Activated CD4-positive, alpha-beta T cell treated with anti-CD3 and anti-CD28 coated beads for 1 hour (primary cell): ENCODE measurements around the gene EIF2AK3.
A peak's percentile ranks its signal among the peaks of the same experiment; 100 is the strongest.
"Not testable (repeated sequence)": the region's sequence is repeated elsewhere in the genome, so short reads cannot be mapped to it uniquely, and the experiment has no call there.

Experiments used
- DNase-seq: peaks from one replicate; pipeline ENCODE4 v3.0.0-alpha.2; 2020

Gene EIF2AK3

DNA sequence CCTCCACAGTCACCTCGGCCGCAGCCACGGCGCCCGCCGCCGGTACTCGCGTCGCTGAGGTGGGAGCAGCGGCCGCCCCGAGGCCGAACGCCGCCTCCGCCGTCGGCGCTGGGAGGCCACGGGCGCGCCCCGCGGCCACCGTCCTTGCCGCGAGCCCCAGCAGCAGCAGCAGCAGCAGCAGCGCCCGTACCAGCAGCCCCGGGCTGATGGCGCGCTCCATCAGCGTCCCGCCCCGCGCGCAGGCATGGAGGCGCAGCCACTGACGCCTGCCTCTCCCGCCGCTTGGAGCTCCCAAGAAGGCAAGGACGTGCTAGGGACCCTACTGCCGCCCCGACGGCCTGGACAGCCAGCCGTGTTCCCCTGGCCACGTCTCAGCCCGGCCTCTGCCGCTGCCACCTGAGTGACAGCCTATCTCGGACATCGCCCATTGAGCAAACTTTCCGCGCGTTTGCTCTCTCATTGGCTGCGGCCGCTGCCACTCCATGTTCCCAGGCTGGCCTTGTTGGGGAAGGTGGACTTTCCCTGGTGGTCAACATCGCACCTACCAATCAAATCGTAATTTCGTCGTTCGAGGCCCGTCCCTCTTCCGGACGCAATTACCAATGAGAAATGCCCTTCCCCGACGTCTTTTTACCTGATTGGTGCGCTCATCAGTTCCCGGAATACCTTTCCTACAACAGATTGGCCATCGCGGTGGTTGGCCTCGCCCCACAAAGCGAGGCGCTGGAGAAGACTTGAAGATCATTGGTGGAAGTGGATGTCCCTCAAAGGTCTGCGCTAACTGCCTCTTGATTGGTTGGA is at the start of gene EIF2AK3:
Gene EIF2AK3 (minus strand): TSS at position 410 of the 801 bp plus-strand sequence. CDS start 190 bp downstream, at position 220.
- peak; percentile 89 for DNase-seq

DNA sequence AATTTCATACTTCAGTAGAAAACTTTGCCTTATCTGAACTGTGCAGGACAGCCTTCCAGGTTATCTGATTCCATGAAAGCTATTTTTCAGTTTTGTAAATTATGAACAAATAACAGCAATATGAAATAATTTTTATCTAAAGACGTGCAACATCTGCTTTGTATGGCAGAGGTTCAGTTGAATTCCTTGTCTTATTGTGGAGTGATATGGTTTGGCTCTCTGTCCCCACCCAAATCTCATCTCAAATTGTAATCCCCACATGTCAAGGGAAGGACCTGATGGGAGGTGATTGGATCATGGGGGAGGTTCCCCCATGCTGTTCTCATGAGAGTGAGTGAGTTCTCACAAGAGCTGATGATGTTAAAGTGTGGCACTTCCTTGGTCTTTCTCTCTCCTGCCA is 46.1 kb upstream of the EIF2AK3 start:
- no peak for DNase-seq

DNA sequence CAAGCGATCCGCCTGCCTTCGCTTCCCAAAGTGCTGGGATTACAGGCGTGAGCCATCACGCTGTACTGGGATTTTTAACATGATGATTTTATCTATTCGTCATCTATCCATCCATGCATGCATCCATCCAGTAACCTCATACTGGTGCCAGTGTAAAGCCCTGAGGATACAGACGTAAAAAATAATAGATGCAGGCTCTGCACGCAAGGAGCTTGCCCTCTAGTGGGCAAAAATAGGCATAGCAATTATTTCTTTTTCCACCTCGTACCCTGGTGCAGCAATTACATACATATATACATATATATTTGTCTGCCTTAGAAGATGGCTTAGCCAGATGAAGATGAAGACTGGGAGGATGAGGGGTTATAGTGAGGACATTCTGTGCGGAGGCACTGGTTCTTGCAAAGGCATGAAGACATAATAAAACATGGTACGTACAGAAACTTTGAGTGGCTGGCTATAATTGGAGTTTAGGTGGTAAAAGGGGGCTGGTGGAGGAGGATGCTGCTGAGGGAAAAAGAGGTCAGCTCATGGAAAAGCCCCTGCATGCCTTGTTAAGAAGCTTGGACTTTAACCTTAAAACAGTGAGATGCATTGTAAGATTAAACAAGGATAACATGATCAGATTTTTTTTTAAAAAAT is 44.6 kb upstream of the EIF2AK3 start:
- no peak for DNase-seq

DNA sequence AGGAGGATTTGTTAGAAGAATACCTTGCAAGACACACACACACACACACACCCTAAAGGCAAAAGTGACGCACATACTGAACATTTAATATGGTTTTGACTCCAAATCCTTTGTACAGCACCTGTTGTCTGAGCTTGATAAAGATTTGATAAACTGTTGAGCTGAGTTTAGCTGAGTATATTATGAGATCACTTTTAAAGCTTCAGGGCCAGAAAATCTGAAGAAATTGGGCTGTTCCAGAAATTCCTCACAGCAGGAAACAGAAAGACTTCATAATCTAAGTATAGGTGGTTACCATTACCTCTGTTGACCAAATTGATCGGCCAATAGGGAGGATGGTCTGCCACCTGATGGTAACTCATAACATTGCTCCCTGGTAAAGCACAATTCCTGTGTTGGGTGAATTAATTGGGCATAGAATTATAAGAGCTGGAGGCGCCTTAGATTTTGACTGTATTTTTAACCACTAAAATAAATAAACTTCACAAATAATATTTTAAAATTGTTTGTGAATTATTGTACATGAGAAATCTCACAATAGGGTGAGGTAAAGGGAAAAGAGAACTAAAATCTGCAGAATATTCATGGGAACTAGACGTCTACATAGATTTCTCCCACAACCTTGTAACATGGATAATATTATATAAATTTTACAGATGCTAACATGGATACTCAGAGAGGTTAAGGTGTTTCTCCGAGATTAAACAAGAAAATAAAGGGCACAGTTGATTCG is 42.4 kb upstream of the EIF2AK3 start:
- DNase-seq, result no peak

DNA sequence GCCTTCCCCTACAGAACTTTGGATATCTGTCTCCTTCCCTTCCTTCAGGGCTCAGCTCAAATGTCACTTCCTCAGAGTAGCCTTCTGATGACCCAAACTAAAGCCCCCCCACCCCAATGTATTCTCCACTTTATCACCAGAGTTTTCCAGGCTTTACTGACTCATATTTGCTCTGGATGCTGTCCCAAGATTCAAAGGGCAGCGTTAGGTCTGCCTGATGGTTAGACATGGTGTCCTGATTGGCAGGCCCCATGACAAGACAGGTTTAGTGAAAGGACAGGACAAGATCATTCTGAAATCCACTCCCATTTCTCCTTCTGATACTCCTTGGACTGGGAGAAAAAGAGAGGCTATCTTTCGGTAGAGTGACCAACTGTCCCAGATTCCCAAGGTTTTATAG is 41.6 kb upstream of the EIF2AK3 start:
- DNase-seq, result no peak

DNA sequence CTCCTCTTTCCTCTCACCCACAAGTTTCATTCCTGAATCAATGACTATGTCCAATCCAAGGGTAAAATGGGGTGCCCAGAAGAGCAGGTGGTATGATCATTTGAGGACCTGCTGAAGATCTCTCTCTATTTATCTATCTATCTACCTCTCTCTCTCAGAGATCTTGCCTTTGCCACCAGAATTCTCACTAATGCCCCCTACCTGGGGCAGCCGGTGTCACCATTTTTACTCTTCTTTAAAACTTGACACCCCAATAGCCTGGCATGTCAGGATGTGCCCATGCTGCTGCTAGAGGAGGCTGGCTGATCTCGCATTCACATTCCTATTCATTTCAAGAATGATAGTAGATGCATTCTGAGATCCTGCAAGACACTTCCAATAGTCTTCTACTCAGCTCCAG is 40.0 kb upstream of the EIF2AK3 start:
- DNase-seq, result no peak

DNA sequence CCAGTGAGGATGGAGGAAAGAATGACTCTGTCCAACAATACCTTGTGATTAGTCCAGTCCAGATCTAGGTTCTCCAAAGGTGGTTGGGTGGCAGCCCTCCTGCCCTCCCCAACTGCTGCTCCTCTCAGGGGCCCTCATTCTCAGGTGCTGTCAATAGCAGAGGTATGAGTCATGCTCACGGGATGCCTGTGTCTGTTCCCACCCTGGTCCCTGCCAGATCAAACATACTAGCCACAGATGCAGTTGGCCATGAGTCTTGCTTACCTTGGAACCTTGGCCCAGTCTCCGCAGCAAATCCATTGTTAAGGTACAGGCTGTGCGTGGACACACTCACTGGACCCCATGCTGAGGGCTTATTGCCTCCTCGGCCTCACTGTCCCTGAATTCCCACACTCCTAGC is 39.3 kb upstream of the EIF2AK3 start:
- no peak for DNase-seq

DNA sequence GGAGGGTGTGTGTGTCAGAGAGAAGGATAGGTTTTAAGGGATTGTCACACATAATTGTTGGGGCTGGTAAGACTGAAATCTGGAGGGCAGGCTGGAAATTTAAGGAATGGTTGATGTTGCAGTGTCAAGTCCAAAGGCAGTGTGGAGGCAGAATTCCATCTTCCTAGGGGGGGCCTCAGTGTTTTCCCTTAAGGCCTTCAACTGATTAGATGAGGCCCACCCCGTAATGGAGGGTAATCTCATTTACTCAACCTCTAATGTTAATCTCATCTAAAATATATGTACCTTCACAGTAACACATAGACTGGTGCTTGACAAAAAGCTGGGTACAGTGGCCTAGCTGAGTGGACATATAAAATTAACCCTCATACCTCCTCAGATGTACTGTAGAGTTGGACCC is 33.4 kb upstream of the EIF2AK3 start:
- DNase-seq, result no peak

DNA sequence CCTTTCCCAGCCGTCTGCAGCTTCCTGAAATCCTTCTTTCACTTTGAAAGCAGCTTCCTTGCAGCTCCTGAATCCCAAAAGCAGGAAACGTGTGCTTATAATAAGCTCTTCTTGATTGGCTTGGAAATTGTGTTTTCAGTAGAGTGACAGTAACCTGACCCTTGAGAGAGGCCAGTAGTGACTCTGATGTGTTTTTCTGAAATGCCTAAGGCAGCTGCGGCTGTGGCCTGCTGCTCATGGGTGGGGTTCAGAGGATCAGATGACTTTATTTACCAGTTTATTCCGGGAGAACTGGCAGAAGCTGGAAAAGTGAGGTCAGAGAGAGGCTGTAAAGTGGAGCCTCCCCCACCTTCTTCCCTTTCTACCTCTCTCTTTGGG is 32.3 kb upstream of the EIF2AK3 start:
- DNase-seq, result no peak

DNA sequence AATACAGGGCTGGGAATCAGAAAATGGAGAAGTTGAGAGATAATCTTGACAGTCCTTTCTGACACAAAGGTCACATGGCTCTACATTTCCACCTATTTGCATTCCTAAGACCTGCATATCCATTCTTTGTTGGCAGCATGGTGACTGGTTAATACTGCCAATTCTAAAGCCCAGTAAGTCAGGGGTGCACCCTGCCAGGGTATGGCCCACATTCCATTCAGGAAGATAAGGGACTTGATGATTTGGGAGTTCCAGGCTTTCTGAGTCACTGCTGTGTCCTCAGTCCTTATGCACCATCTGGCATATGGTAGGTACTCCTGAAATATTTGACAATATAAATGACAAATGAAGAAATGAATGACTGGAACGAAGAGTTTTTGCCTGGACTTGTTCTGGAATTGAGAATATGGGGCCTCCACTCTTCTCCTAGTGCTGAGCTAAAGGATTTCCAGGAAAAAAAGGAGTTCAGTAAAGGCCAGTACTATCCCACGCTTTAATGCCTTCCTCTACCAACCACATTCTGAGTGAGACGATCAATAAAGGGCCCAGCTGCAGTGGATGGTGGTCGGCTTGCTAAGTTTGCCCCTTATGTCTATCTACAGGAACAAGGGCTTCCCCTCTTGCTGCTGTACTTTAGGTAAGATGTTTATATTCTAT is 31.7 kb upstream of the EIF2AK3 start:
- DNase-seq, result no peak

DNA sequence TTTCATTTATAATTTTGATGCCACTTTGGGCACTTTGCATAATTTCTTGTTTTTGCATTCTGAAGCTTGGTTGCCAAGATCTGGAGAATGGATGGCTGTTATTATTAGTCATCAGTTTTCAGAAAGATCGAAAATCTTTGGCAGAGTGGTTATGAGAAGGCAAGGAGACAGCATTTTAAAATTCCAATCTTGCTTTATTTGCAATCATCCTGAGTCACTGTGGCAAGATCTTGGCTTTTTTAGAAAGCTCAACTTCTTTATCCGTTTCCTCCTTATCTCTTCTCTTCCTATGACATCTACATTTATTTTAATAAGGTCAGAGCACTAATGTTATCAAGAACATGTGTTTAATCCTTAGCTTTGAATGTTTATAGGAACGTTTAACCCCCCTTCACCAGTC is 31.1 kb upstream of the EIF2AK3 start:
- no peak for DNase-seq

DNA sequence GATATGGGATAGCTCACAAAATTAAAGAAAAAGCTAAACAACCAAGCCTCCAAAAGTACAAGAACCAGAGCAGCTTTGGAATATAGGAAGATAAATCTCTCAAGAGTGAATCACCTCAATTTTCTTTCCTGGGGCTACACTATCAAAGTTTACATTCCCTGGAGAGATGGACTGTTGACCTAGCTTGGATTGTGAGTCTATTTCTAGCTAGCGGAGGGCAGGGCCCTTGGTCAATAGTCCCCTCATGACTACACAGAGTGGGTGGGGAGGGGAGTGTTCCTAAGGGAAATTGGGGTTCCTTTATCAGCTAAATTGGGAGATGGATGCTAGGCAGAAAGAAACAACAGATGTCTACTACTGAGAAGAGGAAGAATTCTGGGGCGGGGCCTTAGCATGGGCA is 29.9 kb upstream of the EIF2AK3 start:
- DNase-seq, result no peak

DNA sequence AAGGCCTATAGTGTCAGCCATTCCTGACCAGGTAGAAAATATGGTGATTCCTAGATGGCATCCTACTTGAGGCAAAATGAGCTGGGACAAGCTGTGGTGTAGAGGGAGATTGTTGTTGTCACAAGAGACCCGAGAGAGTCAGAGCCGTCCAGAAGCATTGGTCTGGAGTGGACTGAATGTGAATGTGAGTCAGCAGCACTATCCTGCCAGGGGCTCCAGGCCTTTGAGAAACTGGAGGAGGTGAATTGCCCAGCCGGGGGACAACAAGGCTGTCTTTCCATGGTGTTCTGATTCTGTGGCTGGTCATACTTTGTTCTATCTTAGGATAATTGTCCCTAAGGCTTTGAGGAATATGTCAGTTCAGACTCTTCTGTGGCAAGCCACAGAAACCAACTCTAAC is 29.4 kb upstream of the EIF2AK3 start:
- DNase-seq, result no peak

DNA sequence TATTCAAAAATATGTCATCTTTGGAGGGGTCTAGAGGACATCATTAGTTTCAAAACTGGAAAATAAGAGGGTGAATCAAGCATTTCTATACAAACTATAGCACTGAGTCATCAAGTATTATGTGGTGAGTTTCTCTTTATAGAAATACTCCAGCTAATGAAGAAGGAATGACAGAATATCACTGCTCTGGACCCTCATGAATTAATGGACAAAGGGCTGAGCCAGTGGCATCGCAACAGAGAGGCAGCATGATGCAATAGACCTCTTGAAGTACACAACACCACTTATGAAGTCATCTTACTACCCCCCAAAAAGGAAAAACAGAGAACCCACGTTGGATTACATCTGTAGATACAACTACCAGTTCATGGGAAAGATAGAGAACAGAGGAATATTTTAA is 27.4 kb upstream of the EIF2AK3 start:
- DNase-seq, result no peak

DNA sequence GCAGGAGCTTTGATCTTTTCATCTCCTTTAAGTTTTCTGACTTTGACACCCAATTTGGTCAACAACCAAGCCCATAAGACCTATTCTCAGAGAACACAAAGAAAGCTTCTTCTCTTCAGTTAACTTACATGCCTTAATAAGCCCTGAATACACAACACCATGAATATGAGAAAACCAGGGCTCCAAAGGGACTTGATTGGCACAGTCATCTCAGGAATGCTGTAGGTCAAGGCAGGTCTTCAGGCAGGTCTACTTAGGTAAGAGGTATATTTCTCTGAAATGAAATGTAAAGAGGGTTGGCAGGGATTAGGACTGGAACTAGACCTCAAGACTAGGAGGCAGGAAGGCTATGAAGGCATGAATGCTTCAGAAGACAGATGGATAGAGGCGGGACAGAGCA is 24.4 kb upstream of the EIF2AK3 start:
- DNase-seq, result no peak

DNA sequence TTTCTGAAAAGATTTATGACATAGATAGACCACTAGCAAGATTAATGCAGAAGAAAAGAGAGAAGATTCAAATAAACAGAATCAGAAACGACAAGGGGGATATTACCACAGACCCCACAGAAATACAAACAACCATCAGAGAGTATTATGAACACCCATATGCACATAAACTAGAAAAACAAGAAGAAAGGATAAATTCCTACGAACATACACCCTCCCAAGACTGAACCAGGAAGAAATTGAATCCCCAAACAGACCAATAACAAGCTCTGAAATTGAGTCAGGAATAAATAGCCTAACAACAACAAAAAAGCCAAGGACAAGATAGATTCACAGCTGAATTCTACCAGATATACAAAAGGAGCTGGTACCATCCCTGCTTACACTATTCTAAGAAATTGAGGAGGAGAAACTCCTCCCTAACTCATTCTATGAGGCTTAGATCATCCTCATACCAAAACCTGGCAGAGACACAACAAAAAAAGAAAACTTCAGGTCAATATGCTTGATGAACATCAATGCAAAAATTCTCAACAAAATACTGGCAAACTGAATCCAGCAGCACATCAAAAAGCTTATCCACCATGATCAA is 18.1 kb upstream of the EIF2AK3 start:
- DNase-seq, result not testable (repeated sequence)

DNA sequence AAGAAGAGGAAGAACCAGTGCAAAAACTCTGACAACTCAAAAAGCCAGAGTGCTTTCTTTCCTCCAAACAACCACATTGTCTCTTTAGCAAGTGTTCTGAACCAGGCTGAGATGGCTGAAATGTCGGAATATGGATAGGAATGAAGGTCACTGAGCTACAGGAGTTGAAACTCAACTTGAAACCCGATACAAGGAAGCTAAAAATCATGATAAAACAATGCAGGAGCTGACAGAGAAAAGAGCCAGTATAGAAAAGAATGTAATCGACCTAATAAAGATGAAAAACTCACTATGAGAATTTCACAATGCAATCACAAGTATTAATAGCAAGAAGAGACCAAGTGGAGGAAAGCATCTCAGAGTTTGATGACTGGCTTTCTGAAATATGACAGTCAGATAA is 15.0 kb upstream of the EIF2AK3 start:
- no peak for DNase-seq

DNA sequence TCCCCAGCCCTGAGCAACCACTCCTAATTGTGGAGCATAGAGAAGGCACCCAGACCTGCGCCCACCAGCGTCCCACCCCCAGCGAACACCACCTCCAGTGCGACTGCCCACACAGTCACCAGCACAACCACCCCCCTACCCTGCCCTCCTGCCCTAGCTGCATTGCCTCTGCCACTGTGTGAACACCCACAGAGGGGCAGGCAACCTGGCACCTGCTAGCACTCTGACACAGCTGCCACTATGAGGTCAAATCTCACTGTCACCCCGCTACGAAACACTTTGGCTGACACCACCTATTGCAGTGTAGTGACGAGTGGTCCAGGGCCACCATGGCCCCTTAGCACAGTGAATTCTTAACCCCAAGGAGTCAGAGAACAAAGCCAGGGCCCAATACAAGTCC is 14.1 kb upstream of the EIF2AK3 start:
- no peak for DNase-seq

DNA sequence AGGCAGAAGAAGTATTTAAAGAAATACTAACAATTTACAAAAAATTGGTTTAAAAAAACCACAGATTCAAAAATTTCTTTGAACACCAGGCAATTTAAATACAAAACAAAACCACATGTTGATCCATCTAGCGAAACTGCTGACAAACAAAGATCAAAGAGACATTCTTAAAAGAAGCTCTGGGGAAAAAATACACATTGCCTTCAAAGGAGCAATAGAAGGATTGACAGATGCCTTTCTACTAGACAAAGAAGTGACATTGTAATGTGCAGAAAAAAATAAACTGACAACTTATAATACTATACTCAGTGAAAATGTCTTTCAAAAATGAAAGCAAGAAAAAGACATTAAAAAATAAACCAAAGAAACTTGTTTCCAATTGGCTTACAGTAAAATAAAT is 12.6 kb upstream of the EIF2AK3 start:
- DNase-seq, result no peak

DNA sequence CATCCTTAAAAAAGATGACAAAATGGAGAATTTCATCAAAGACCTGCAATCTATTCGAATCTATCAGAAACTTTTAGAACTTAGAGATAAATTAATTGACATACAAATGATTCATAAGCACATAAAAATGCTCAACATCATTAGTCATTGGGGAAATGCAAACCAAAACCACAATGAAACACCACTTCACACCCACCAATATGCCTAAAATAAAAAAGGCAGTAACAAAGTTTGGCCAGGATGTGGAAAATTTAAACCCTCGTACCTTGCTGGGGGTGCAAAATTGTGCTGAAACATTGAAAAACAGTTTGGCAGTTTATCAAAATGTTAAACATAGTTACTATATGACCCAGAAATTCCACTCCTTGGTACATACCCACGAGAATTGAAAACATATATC is 11.5 kb upstream of the EIF2AK3 start:
- no peak for DNase-seq

DNA sequence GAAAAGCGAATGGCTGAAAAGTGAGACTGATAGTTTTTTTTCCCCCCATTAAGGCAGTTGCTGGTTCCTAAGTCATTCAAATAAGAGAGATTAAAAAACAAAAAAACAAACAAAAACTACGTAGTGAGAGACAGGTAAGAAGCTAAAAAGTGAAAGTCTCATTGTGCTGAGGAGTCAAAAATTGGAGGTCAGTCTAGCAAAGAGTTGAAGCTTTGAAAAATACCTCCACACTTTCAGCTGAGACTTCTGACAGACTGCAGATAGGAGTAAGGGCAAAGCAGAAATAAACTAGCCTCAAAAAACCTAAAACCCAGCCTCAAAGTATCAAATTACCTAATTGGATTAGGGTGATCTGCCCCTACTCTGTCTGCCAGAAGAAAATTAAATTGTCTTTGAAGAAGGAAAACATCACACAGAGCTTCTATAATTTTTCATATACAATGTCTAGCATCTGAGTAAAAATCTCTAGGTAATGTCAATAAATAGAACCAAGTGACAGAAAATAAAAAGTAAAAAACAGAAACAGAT is 10.9 kb upstream of the EIF2AK3 start:
- no peak for DNase-seq

DNA sequence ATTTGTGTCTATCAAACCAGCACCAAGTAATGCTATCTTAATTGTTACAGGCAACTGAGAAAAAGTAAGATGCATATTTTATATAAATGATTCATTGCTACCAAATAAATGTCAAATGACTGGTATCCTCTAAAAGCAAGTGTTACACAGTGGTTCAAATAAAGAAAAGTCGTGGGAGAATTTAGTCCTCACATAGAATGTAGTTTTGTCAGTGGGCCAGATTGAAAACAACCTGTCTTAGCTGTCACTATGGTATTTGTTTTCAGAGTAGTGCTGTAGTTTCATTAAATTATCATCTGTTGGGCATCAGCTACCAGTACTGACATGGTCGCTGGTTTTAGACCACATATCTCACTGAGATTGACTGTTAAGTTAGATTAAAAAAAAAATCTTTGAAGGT is 10.2 kb upstream of the EIF2AK3 start:
- DNase-seq, result no peak

DNA sequence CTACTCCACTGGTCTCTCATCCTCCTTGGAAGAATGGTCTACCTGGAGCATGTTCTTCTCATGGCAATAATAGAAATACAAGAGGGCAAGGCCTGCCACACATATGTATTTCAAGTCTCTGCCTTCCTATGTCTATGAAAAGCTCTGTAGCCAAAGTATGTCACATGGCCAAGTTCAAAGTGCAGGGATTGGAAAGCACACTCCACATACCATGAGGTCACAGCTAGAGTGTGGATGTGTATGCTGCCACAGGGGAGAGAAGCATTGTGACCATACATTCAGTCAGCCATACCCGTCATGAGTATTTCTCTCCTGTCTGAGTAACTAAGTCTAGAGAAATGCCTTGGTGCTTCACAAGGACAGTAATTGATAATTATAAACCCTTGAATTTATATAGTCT is 8.8 kb upstream of the EIF2AK3 start:
- DNase-seq, result no peak
